GM12872 (cell line): ENCODE data around the gene RNU7-1.

Experiments used
- TF ChIP-seq, protein P1 (sequence below): IDR thresholded peaks from 3 replicates; pipeline ENCODE4 v1.5.1; 2011; ENCODE audit warnings: low read depth, mild to moderate bottlenecking, low read length, moderate library complexity; ENCODE audit not compliant: insufficient read depth

RNU7-1 gene

DNA sequence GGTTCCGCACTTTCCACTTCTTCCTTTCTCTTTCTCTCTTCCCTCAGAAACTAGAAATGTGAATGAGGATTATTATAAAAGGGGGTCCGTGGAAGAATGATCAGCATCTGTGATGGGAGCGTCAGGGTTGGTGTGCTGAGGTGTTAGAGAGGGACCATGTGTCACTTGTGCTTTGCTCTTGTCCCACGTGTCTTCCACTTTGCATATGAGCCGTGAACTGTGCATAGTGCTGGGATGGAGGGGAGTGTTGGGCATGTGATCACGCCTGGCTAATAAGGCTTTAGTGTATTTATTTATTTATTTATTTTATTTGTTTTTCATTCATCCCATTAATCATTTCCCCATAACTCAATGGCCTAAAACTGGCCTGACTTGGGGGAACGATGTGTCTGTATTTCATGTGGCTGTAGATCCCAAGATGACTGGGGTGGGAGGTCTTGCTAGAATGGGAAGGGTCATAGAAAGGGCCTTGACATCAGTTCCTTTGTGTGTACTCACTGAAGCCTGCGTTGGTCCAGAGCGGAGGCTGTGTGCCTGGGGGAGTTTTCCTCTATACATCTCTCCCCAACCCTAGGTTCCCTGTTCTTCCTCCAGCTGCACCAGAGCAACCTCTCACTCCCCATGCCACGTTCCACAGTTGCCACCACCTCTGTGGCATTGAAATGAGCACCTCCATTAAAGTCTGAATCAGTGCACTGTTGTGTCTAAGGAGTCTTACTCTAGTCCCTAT, 20.4 kb upstream of the RNU7-1 start:
- TF ChIP-seq, protein P1, sequence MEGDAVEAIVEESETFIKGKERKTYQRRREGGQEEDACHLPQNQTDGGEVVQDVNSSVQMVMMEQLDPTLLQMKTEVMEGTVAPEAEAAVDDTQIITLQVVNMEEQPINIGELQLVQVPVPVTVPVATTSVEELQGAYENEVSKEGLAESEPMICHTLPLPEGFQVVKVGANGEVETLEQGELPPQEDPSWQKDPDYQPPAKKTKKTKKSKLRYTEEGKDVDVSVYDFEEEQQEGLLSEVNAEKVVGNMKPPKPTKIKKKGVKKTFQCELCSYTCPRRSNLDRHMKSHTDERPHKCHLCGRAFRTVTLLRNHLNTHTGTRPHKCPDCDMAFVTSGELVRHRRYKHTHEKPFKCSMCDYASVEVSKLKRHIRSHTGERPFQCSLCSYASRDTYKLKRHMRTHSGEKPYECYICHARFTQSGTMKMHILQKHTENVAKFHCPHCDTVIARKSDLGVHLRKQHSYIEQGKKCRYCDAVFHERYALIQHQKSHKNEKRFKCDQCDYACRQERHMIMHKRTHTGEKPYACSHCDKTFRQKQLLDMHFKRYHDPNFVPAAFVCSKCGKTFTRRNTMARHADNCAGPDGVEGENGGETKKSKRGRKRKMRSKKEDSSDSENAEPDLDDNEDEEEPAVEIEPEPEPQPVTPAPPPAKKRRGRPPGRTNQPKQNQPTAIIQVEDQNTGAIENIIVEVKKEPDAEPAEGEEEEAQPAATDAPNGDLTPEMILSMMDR = no peak

DNA sequence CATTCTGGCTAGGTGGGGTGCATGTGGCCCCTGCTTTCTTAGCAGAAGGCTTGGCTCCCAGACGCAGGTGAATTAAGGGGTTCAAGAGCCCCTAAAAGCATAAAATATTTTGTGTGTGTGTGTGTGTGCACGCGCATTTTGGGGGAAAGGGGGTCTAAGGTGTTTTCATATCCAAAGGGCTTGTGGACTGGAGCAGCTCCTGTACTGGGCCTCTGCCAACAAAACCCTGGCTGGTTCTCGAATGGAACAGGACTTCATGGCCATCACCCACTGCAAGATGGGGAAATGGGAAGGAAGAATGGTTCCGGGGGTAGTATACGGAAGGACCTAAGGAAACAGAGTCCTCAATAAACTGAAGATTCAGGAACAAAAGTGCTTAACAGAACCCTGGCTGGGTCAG, 19.8 kb upstream of the RNU7-1 start:
- TF ChIP-seq, protein P1 = no peak

DNA sequence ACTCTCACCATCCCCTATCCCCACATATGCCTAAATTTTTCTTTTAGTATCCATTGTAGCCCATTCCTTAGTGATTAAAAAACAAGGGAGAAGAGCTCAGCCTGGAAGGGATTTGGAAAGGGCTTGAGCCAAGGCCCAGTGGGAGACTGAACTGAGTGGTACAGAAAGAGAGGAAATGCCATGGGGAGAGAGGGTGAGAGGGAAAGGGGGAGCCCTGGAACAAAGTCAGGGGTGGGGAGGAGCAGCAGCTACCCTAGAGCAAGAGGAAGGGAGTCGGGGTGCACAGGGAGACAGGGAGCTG, 18.4 kb upstream of the RNU7-1 start:
- TF ChIP-seq, protein P1 = no peak

DNA sequence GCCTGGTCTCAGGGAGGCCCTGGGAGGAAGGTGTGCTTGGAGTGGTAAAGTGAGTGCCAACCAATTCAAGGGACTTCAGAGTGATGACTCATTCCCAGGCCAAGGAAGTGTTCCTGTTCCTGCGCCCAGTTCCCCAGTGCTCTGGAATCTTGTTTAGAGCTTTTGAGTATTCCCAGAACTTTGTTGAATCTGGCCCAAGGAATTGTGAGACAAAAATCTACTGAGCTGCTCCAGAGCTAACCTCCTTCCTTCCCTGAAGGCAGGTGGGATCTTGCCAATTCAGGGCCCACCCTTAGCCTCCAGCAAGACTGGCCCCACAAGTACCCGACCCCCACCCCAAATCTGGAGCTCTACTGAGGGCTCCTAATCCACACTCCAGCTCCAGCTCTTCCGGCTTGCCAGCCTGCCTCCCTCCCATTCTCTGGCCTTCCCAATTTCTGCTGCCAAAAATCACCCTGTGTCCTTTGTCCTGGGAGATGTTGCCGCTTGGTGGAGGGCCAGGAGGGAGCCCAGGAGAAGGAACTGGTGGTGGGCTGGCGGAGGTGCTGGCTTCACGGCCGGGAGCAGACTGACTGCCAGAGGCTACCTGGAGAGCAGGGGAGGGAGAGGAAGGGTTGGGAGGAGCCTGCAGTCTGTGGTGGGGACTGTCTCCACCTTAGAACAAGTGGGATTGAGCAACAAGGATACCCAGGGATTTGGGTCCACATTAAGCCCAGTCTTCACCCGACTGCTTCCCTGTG, 17.9 kb upstream of the RNU7-1 start:
- TF ChIP-seq, protein P1 = no peak

DNA sequence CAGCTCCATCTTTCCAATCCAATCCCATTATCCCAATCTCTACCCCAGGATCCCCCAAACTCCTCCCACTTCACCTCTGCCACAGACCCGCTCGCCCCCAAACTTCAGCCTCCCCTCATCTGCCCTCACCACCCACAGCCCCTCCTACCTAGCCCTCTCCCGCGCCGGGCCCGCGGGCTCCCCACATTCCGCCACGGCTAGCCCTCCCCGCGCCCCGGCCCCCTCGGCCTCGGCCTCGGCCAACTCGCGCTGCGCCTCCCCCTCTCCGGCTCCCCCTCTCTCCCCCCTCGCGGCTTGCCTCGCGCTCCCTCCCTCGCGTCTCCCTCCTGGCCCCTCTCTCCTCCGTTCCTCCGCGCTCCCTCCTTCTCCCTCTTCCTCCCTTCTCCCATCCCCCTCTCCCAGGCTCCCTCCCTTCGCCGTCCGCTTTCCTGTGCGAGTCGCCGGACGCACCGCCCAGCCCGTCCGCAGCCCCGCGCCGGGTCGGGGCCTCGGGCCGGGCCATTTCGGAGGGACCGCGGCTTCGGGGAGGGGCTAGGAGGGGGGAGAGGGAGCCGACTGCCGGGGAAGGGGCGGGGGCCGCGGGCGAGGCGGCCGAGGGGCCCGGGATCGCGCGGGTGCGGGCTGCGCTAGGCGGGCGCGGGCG, 16.1 kb upstream of the RNU7-1 start, which contains the start of gene ATN1:
Gene ATN1, plus strand, starts transcription at position 581 of the 643 bp plus-strand sequence. CDS start 6,043 bp downstream, outside the sequence.
- TF ChIP-seq, protein P1 = no peak

DNA sequence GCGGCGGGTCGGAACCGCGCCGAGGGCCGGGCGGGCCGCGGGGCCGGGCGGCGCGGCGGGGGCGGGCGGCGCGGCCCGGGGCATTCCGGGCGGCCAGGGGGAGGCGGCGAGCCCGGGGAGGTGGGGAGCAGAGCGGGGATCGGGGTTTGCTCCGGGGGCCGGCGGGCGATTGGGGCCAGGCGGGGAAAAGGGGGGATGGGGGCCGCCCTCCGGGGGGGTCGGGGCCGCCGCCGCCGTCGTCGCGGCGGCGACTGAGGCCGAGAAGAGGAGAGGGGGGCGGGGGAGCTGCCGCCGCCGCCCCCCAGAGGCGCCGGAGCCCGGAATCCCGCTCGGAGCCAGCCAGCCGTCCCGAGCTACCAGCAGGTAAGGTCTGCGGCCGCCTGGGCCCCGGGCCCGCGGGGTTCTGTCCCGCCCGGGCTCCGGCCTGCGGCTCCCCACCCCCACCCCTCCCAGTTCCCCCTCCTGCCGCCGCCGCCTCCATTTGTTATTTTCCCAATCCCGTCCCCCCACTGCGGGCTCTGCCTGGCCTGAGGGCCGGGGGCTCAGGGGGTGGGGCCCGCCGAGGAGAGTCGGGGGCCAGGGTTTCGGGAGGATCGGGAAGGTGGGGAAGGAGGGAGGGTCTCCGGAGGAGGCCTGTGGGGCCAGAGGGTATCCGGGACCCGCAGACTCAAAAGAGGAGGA, 15.5 kb upstream of the RNU7-1 start:
- TF ChIP-seq, protein P1 = no peak
